KMS-11 (cell line): Measurements from ENCODE around the gene ZBTB40.

Source experiments
- H2AFZ ChIP-seq: fragments of 200-600 bp; sonication (generic); 2 replicates; pipeline ENCODE4 v1.6.1; 2016; ENCODE audit warnings: antibody characterized with exemption, mixed run types, low read depth
- H3K27ac ChIP-seq: fragments of 200-600 bp; sonication (generic); 2 replicates; pipeline ENCODE4 v1.6.1; 2016; ENCODE audit warnings: mild to moderate bottlenecking, mixed run types
- H3K27me3 ChIP-seq: fragments of 200-600 bp; sonication (generic); 2 replicates; pipeline ENCODE4 v1.6.1; 2017; ENCODE audit warnings: mild to moderate bottlenecking, low read depth, mixed run types, moderate library complexity; ENCODE audit not compliant: insufficient read depth
- H3K36me3 ChIP-seq: fragments of 200-600 bp; sonication (generic); 2 replicates; pipeline ENCODE4 v1.6.1; 2017; ENCODE audit warnings: mild to moderate bottlenecking, mixed run types; ENCODE audit not compliant: insufficient read depth
- H3K4me1 ChIP-seq: fragments of 200-600 bp; sonication (generic); 2 replicates; pipeline ENCODE4 v1.6.1; 2016; ENCODE audit warnings: mild to moderate bottlenecking, low read depth, mixed run types; ENCODE audit not compliant: poor library complexity, severe bottlenecking
- H3K4me2 ChIP-seq: fragments of 200-600 bp; sonication (generic); 2 replicates; pipeline ENCODE4 v1.7.0; 2016; ENCODE audit warnings: mild to moderate bottlenecking, mixed run types
- H3K4me3 ChIP-seq: fragments of 200-600 bp; sonication (generic); IDR thresholded peaks from 2 replicates; pipeline ENCODE4 v1.6.1; 2017; ENCODE audit warnings: low read depth, low read length, mixed read lengths; ENCODE audit not compliant: insufficient read depth
- H3K79me2 ChIP-seq: fragments of 200-600 bp; sonication (generic); 2 replicates; pipeline ENCODE4 v1.6.1; 2016; ENCODE audit warnings: low read depth, mixed run types; ENCODE audit not compliant: insufficient read depth
- H3K9ac ChIP-seq: fragments of 200-600 bp; sonication (generic); 2 replicates; pipeline ENCODE4 v1.6.1; 2016; ENCODE audit warnings: mild to moderate bottlenecking, mixed run types
- H4K20me1 ChIP-seq: fragments of 200-600 bp; sonication (generic); 2 replicates; pipeline ENCODE4 v1.6.1; 2016; ENCODE audit warnings: mild to moderate bottlenecking, mixed run types; ENCODE audit not compliant: insufficient read depth
- CTCF ChIP-seq: fragments of 200-600 bp; sonication (generic); conservative IDR thresholded peaks from 2 replicates; pipeline ENCODE4 v1.6.1; 2017; ENCODE audit warnings: low read depth, mild to moderate bottlenecking, antibody characterized with exemption, low read length, moderate library complexity, mixed read lengths

Gene ZBTB40

GRCh38 chr1:22440582-22440981 lies 11.1 kb upstream of the ZBTB40 start:
- H3K27ac ChIP-seq = no peak overlapping the region
- H4K20me1 ChIP-seq = no peaks in the 10 kb centered on the region
- no peak for TF ChIP-seq CTCF
- H3K79me2 ChIP-seq = no peaks in the 10 kb centered on the region
- H3K36me3 ChIP-seq = no peaks in the 10 kb centered on the region
- H3K4me1 ChIP-seq = no peaks in the 10 kb centered on the region
- no peak overlapping the region for H3K4me2 ChIP-seq
- no peaks in the 10 kb centered on the region for H3K27me3 ChIP-seq
- no peak overlapping the region for H3K4me3 ChIP-seq
- H2AFZ ChIP-seq = no peak overlapping the region
- H3K9ac ChIP-seq = no peak overlapping the region

- TF ChIP-seq CTCF = no peak
- Histone ChIP-seq H2AFZ (no peak overlapping the region), H3K36me3 (no peaks in the 10 kb centered on the region), H3K79me2 (no peaks in the 10 kb centered on the region), H3K9ac (no peak overlapping the region), H3K4me2 (no peak overlapping the region), H3K27ac (no peak overlapping the region), H3K4me1 (no peaks in the 10 kb centered on the region), H4K20me1 (no peaks in the 10 kb centered on the region), H3K27me3 (no peaks in the 10 kb centered on the region), H3K4me3 (no peak overlapping the region)
These were observed 9.3 kb upstream of the ZBTB40 start for GRCh38 chr1:22442212-22442894.

- no peaks in the 10 kb centered on the region for H3K79me2 ChIP-seq
- H3K36me3 ChIP-seq = no peaks in the 10 kb centered on the region
- no peaks in the 10 kb centered on the region for H3K4me1 ChIP-seq
- H3K4me3 ChIP-seq = no peak overlapping the region
- no peak overlapping the region for H3K9ac ChIP-seq
- TF ChIP-seq CTCF = no peak
- no peaks in the 10 kb centered on the region for H4K20me1 ChIP-seq
- H3K27me3 ChIP-seq = no peaks in the 10 kb centered on the region
- H3K27ac ChIP-seq = no peak overlapping the region
- H3K4me2 ChIP-seq = no peak overlapping the region
- no peak overlapping the region for H2AFZ ChIP-seq
These were observed 8.3 kb upstream of the ZBTB40 start for GRCh38 chr1:22443332-22443731.

- Histone ChIP-seq H3K79me2 (no peaks in the 10 kb centered on the region), H3K4me2 (no peak overlapping the region), H3K27me3 (no peaks in the 10 kb centered on the region), H2AFZ (no peak overlapping the region), H3K4me3 (no peak overlapping the region), H3K4me1 (no peaks in the 10 kb centered on the region), H4K20me1 (no peaks in the 10 kb centered on the region), H3K27ac (no peak overlapping the region), H3K9ac (no peak overlapping the region), H3K36me3 (no peaks in the 10 kb centered on the region)
- no peak for TF ChIP-seq CTCF
These were observed 6.8 kb upstream of the ZBTB40 start for GRCh38 chr1:22444856-22445255.
